ENCODE measurements around the gene ECHS1.
"Not testable (repeated sequence)": the region's sequence is repeated elsewhere in the genome, so short reads cannot be mapped to it uniquely, and the experiment has no call there.

Gene ECHS1

GRCh38 chr10:133373174-133374090 lies at the start of gene ECHS1:
TSS of gene ECHS1 (minus strand) at chr10:133373354. CDS start at chr10:133373333, 21 bp downstream.
- DNase-seq: peak; percentile 93

- no peak for DNase-seq
Observed at GRCh38 chr10:133422223-133422806, 49.2 kb upstream of the ECHS1 start.

GRCh38 chr10:133421336-133422222 lies 48.4 kb upstream of the ECHS1 start:
- DNase-seq: no peak

GRCh38 chr10:133420579-133420978 lies 47.4 kb upstream of the ECHS1 start:
- DNase-seq: no peak

- DNase-seq: no peak
Observed at GRCh38 chr10:133420028-133420427, 46.9 kb upstream of the ECHS1 start.

- no peak for DNase-seq
Observed at GRCh38 chr10:133419211-133419950, 46.2 kb upstream of the ECHS1 start.

GRCh38 chr10:133418289-133418993 lies 45.3 kb upstream of the ECHS1 start:
- DNase-seq: no peak

- DNase-seq: no peak
Observed at GRCh38 chr10:133415752-133416151, 42.6 kb upstream of the ECHS1 start.

- DNase-seq: not testable (repeated sequence)
Observed at GRCh38 chr10:133414401-133414800, 41.2 kb upstream of the ECHS1 start.

GRCh38 chr10:133412381-133412711 lies 39.2 kb upstream of the ECHS1 start:
- no peak for DNase-seq

GRCh38 chr10:133411523-133412380 lies 38.6 kb upstream of the ECHS1 start:
- DNase-seq: no peak

- no peak for DNase-seq
Observed at GRCh38 chr10:133405844-133406527, 32.8 kb upstream of the ECHS1 start.

GRCh38 chr10:133405272-133405671 lies 32.1 kb upstream of the ECHS1 start:
- no peak for DNase-seq

GRCh38 chr10:133403784-133404183 lies 30.6 kb upstream of the ECHS1 start:
- DNase-seq: no peak

GRCh38 chr10:133403359-133403758 lies 30.2 kb upstream of the ECHS1 start:
- no peak for DNase-seq

GRCh38 chr10:133401981-133402725 lies 29.0 kb upstream of the ECHS1 start:
- no peak for DNase-seq

GRCh38 chr10:133401500-133401899 lies 28.3 kb upstream of the ECHS1 start:
- no peak for DNase-seq

GRCh38 chr10:133400624-133401424 lies 27.7 kb upstream of the ECHS1 start:
- no peak for DNase-seq

- DNase-seq: no peak
Observed at GRCh38 chr10:133399123-133399601, 26.0 kb upstream of the ECHS1 start.

All from T1000 (cell line).